ENCODE results near the gene RBM26.

The RBM26 gene

DNA sequence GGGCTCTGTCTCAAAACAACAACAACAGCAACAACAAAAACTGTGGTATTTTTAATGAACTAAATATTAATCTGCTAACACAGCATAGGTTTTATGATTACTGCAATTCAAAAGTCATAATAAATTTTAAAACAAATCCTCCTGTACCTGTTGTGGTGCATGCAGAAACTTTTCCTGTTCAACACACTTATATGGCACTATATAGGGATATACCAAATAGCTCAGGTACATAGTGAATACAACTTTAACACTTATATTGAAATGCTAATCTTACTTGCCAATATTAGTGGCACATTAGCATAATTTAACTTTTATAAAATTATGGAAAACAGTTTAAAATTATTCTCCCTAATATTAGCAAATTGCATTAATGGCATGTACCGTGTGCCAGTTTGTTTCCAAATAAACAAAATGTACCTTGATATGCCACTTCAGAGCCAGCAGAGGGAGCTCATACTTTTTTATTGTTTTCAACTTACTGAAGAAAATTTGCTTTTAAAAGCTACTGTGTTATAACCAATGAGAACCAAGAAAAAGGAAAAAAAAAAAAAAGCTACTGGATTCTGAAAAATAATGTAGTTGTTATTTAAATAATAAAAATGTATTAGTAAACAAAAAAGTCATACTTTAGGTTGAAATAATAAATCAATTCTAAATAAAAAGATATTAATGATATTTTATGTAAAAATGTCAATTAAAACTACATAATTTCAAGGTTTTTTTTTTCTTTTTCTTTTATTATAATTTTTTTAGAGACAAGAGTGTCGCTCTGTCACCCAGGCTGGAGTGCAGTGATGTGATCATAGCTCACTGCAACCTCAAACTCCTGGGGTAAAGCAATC is 18.0 kb upstream of the RBM26 start:
- DNase-seq (ENCODE audit: low read depth): peak; percentile 63

DNA sequence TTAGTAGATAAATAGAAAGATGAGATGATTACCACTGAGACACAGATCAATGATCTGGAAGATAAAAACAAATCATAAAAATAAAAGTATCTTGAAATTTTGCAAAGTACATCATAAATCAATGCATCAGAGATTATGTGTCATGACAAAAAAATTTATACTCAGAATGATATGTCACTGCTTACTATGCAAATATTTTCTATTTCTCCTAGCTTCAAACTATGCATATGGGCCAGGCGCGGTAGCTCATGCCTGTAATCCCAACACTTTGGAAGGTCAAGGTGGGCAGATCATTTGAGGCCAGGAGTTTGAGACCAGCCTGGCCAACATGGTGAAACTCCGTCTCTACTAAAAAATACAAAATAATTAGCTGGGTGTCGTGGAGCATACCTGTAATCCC is 17.3 kb upstream of the RBM26 start:
- DNase-seq (ENCODE audit: low read depth): no peak

DNA sequence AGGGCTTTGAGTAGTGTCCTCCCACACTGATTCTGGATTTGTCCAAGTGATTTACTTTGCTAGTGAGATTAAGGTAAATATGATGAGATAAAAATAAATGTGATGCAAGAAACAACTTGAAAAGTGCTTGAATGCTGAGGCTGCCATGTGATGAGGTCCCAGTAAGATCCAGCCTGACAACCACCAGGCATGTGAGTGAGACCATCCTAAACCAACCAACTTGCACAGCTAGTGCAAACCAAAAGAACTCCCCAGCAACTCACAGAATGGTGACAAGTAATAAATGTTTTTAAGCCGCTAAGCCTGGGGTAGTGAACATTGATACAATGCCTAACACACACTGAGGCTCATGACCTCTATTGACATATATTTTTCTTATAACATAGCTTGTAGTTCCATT is 13.3 kb upstream of the RBM26 start:
- DNase-seq (ENCODE audit: low read depth): no peak

DNA sequence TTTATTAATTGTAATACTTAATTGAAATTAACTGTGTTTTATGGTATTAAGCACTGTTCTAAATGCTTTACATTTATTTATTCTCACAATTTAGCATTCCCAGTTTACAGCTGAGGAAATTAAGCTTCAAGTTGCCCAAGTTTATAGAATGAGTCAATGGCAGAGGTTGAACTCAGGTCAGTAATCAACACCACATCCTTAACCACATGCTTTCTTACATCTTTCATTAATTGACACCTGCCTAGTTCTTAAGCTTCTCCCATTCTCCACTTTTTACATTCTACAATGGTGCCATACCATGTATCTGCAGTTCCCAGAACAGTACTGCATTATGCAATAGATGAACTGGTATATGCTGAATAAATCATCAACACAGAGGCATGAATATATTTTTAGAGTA is 11.7 kb upstream of the RBM26 start:
- no peak for DNase-seq (ENCODE audit: low read depth)

DNA sequence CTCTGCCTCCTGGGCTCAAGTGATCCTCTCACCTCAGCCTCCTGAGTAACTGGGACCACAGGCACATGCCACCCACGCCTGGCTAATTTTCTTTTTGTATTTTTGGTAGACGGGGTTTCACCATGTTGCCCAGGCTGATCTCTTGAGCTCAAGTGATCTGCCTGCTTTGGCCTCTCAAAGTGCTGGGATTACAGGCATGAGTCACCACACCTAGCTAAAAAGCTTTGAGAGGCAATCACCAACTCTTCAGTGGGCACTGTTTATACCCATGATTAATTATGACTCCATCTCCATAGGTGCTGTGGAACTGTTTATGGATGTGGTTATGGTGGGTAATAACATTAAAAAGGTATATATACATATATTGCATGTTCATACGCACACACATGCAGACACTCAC is 7.5 kb upstream of the RBM26 start:
- no peak for DNase-seq (ENCODE audit: low read depth)

DNA sequence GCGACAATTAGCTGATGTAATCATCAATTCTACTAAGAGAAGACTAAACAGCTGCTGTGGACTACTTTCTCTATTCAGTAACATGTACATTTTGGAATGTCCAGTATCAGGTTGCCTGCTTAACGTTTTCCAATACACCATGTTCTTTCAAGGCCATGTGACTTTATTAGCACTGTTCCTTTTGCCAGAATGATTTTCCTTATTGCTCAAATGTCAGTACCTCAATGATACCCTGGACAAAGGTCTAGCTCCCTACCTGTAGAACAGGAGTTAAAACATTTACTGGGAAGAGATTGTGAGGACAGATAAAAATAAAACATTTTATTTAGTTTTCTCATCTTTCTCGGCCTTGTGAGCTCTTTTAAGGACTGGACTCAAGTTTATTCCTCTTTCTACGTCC is 3.8 kb upstream of the RBM26 start:
- no peak for DNase-seq (ENCODE audit: low read depth)

DNA sequence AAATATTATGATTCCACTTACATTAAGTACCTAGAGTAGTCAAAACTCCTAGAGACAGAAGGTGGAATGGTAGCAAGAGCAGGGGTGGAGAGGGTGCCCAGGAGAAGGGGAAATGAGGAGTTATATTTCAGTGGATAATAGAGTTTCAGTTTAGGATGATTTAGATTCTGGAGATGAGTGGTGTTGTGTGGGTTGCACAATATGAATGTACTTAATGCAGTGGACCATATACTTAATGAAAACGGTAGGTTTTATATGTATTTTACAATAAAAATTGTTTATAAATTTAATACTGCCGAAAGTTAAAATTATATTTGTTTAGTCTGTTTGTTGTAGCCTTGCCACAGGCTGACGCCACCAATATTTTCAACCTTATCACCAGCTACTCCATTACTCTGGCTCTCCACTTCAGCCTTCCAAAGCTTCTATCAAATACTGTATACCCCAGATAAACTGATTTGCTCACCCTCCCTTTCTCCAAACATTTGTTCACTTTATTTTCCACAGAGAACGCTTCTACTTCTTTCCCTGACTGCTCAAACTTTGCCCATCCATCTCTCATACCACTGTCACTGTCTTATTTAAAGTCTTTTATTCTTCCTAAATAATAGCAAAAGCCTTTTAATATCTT is 1.4 kb upstream of the RBM26 start:
- DNase-seq (ENCODE audit: low read depth): no peak

DNA sequence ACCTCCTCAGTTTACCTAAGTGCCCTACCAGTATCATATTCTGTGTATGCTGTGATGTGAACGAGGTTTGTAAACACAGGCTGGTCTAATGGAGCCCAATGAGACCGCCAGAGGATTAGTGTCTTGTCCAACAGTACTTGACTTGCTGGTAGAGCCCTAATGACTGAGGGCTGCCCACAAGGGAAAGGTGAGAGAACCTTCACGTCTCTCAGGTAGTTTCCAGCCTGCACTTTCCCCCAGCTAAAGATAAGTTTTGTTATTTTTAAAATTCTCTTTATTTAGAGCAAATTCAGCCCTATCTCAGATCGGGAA is 498 bp upstream of the RBM26 start:
- no peak for DNase-seq (ENCODE audit: low read depth)

DNA sequence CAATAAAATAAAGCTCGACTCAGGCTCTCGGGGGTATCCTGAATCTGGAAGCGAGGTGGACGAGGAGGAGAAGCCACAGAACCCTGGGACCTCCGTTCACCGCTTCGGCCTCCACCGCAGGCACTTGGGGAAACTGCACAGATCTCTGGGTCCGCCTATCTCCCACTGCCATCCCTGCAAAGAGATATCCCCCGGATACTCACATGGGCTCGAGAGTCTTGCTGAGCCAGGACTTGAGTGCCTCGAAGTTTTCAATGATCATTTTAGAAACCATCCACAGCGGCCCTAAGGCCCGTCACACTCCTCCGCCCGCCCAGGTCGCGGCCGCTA is 589 bp downstream of the RBM26 start:
- DNase-seq (ENCODE audit: low read depth): no peak

DNA sequence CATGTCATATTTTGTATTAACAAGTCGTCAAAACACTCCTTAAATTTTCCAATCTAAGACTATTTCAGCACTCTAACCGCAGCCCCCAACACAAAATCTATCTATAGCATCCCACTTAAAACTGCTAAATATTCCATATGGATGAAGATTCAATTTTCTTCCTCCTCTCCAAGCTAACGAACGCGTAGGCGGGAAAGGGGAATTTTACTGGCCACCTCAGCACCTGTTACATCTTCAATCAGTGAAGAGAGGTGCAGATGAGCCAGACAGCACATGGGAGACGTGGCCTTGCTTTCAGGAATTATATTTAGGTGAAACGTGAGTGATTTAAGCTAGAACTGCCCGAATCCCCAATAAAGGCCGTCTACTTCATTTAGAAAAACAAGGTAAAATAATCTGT is 1.1 kb downstream of the RBM26 start:
- no peak for DNase-seq (ENCODE audit: low read depth)

DNA sequence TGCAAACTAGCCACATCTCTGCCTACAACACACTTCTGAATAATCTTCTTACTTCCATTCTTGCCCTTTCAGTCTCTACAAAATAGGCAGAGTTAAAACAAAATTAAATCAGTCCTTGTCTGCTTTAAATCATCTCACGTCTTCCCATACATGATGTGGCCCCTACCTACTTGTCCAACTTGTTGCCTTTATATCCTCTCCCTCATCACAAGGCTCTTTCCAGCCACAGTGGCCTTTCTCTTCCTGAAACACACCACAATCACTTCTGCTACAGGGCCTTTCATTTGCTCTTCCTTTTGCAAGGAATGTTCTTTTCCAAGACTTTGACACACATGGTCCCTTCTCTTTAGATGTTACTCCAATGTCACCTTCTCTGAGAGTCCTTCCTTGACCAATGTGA is 1.7 kb downstream of the RBM26 start:
- DNase-seq (ENCODE audit: low read depth): peak; percentile 10

DNA sequence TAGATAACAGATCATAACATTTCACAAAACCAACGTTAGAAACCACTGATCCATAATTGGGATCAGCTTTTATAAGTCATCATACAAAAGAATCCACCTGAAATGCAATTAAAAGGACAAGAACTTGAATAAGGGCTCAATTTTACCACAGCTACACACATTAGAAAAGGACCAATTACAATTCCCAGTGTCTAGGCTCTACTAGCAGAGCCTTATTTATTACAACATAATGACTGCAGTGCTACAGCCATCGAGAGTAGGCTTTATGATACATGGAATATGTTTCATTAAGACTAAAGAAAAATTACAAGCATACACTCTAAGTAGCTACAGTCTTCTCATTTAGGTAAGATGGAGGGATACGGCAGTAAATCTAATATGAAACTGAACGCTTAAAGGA is 2.9 kb downstream of the RBM26 start:
- no peak for DNase-seq (ENCODE audit: low read depth)

DNA sequence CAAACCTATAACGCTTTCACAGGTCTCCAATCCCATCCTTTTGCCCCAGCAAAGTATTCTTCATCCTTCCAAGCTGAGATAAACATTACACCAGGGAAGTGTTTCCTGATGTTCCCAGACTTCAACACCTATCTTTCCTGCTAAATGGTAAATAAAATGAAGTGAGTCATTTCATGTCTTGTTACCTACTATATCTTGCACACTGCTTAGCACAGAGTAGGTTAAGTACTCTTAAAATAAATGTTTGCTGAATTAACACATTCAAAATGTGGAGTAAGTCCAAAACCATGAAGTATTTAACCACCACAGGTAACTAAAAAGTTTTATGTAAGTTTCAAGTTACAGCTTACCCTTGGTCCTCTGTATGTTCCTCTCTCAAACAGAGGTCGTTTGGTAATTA is 3.4 kb downstream of the RBM26 start:
- no peak for DNase-seq (ENCODE audit: low read depth)

DNA sequence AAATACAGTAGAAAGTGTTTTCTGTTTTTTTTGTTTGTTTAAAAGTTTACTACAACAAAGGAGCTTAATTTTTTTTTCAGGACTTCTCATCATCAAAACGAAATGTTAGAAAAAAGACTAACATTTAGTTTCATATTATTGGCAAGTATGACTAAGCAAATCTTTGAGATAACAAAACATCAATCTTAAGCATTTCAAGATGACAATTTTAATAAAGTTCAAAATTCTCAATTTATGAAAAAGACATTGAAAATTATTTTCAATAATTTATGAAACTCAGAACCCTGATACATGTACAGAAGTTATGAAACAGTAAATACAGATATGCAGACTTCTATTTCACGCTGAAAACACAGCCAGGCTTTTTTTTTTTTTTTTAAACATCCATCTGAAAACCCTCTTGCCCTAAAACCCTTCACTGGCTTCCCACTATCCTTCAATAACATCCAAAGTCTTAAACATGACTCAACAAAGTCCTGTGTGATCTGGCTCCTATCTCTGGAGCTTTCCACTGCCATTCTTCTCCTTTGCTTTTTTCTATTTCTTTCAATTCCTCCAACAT is 3.9 kb downstream of the RBM26 start:
- peak; percentile 12 for DNase-seq (ENCODE audit: low read depth)

DNA sequence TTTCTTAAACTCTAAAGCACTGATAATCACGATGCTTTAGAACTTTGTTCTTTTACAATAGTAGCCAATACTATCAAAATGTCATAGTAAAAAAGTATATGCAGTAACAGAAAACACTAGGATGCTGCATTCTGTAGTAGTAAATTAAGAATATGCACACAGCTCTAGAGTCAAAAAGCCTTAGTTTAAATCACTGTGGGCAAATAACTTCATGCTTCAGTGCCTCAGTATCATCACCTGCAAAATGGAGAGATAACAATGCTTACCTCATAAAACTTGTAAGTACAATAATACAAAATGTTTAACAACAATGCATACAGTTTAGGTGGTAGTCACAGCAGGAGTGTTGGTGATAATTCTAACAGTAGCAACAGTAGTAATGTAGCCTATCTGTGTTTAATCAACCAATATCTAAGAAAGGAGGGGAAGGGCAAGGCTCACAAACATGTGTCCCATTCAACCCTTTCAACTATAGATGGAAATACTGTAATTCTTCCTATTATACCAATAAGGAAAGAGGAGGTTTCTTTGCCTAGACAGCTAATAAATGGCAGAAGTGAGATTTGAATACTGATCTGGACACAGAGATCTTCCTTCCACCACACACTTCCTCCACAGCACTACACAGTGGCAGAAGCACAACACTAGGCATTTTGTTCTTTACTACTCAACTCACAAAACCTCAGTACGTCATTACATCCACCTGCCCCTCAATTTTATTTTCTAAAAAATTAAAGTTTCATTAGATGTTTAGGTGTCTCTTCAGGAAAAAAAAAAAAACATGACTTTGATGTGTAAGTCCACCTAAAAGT is 4.6 kb downstream of the RBM26 start:
- DNase-seq (ENCODE audit: low read depth): no peak

DNA sequence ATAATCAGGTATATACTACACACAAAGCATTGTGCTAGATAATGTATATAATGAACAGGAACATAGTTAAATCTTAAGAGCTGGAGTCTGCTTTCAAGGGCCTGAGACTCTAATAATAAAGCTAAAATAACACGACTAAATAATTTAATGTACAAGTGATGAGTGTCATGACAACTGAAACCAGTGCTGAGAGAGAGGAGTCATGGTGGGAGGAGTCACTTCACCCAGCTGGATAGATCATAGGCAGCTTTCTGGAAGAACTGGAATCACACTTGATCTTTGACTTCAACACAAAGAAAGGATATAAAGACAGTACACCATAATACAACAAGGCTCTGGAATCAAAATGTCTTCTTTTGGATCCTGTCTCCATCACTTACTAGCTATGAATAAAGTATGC is 7.1 kb downstream of the RBM26 start:
- DNase-seq (ENCODE audit: low read depth): peak; percentile 44

DNA sequence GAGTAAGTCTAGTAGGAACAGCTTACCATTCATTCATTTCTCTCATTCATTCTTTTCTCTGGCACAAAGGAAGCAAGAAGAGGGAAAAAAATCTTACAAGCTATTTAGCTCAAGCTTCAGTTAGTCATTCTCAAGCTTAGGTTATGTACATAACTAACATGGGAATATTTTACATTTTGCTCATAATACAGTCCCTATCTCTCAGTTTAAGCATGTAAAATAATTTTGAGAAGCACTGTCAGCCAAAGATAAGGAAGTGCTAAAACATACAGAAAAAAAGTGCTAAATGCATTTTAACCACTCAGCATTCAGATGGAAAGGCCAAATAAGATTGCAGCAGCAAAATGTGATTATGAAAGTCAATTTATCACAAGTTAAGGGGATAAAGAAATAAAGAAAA is 7.9 kb downstream of the RBM26 start:
- no peak for DNase-seq (ENCODE audit: low read depth)

DNA sequence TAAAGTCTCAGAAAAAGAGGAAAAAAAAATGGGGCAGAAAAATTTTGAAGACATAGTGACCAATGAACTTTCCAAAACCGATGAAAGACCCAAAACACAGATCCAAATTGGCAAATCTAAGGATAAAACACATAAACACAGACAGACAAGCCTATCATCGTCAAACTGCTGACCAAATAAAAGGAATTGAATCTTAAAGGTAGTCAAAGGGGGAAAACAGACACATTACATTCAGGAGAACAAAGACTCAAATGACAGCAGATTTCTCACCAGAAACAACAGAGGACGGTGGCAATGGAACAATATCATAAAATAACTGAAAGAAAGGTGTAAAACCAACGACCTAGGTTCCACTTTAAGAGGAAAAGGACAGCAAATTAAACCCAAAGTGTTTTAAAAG is 10.2 kb downstream of the RBM26 start:
- no peak for DNase-seq (ENCODE audit: low read depth)

DNA sequence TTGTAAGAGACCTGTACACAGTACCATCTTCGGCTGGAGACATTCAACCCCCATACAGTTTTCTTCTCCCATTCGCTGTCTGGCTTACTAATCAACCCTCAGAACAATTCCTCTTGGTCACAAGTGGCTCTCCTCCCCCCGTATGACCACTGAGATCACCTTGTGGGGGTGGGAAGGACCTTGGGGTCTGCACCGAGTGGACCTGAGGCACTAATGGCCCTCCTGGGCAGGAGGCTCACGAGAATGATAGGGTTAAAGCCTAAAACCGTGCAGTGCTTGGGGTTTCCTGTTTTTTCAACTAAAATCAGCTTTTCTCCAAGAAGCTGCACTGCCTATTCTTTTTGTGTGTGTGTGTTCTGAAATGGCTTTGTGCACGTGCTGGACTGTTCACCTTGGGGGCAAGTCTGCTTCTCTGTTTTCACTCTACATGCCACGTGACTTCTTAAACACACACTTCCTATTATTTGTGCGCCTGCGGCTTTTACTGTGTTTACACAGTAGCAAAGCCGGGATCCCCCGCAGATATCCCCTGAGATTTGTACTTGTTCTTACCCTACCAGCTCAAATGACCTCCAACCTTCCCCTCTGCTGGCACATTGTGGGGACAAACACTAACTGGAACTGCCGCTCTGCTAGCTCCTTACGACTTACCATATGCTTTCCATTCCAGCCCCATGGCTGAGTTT is 12.3 kb downstream of the RBM26 start:
- DNase-seq (ENCODE audit: low read depth): no peak

DNA sequence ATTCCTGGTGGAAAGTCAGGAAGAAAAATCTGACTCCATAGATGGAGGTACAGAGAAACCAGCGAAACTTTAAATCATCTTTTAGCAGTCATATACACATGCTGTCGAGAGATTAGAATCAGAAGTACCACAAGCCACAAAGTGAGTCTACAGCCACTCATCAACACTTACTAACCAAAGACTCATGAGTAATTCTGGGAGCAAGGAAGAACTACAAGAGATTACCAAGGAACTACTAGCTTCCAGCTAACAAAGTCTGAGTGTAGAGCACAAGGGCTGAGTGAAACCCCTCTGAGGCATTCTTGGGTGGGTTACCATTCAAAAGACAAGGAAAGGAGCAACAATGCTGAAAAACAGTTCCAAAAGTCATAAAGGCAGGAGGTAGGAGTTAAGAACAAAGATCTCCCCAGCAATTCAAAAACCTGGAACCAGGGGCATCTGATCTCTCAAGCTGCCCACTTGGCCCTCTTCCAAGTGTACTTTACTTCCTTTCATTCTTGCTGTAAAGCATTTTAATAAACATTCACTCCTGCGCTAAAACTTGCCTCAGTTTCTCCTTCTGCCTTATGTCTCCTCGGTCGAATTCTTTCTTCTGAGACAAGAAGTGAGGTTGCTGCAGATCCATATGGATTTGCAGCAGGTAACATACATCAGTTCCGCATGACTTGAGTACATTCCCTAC is 13.0 kb downstream of the RBM26 start:
- peak; percentile 71 for DNase-seq (ENCODE audit: low read depth)

DNA sequence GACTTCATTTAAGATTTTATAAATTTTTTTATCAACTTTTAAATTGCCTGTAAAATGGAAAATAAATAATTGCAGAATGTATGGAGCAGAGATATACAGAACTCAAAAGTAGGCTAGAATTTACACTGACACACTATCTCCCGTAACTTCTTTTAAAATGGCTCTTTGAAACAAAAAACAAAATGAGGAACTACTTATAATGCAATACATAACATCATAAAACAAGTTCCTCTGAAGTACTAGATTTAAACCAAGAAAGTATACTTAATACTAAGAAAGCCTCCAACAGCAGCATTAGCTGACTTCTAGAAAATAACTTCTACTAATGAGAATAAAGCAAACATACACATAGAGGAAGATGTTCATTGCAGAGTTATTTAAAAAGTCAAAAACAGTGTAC is 17.0 kb downstream of the RBM26 start:
- no peak for DNase-seq (ENCODE audit: low read depth)

DNA sequence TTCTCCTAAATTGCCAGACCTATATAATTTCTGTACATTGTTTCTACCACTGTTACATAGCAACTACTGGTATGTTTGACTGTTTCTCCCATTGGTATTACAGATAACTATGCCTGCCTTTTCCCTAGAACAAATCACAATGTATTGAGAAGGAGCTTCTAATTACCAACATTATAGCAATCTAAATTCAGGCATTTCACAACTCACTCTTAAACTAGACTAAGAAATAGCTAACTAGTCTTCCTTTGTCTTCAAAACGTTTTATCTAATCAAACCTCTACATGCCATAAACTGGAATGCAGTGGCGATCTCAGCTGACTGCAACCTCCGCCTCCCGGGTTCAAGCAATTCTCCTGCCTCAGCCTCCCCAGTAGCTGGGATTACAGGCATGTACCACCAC is 18.2 kb downstream of the RBM26 start:
- DNase-seq (ENCODE audit: low read depth): no peak
